ENCODE measurements around the gene PCP4.

The PCP4 gene

DNA sequence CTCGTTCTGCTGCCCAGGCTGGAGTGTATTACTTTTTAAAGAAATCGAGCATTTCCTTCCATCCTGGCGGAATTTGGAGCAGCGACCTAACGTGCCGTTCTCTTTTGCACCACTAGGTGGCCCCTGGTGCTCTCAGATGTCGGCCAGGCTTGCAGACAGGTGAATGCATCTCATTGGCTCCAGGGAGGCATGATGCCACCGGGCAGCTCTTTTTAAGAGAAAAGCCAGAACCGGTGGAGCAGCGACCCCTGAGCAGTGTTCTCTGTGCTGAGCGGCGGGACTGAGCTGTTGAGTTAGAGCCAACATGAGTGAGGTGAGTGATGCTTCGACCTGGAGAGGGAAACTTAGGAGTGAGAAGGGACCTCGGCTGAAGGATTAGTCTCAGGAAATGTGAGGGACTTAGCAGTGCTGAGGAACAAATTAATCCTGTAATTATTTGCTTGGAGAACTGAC lies at the start of gene PCP4:
TSS of gene PCP4 (plus strand) at position 241 of the 453 bp plus-strand sequence. CDS start at position 305, 64 bp downstream.
- Histone ChIP-seq H3K9me3 (ENCODE audit: control insufficient read depth in 2 of 2, low read length in 2 of 2) (no peaks in the 10 kb centered on the region), H3K36me3 (ENCODE audit: control insufficient read depth in 2 of 2, insufficient read depth in 2 of 2, low read length in 2 of 2) (no peaks in the 10 kb centered on the region), H3K4me3 (ENCODE audit: low read length in 2 of 2) (no peak within 1 kb of the TSS), H3K27ac (ENCODE audit: low read depth in 2 of 2, low read length in 2 of 2) (no peak within 1 kb of the TSS), H3K27me3 (ENCODE audit: control insufficient read depth in 2 of 2, insufficient read depth in 2 of 2, low read length in 2 of 2) (peaks cover 0 to 5% of the 10 kb centered on the region in 2 donors), H3K4me1 (ENCODE audit: control insufficient read depth in 2 of 2, insufficient read depth in 2 of 2, low read length in 2 of 2) (no peaks in the 10 kb centered on the region), H3K9ac (ENCODE audit: low read depth in 1 of 2, low read length in 2 of 2) (no peak within 1 kb of the TSS)

- Histone ChIP-seq H3K36me3 (ENCODE audit: control insufficient read depth in 2 of 2, insufficient read depth in 2 of 2, low read length in 2 of 2) (no peaks in the 10 kb centered on the region), H3K4me3 (ENCODE audit: low read length in 2 of 2) (no peak overlapping the region), H3K27me3 (ENCODE audit: control insufficient read depth in 2 of 2, insufficient read depth in 2 of 2, low read length in 2 of 2) (no peaks in the 10 kb centered on the region), H3K27ac (ENCODE audit: low read depth in 2 of 2, low read length in 2 of 2) (no peak overlapping the region), H3K9me3 (ENCODE audit: control insufficient read depth in 2 of 2, low read length in 2 of 2) (no peaks in the 10 kb centered on the region), H3K9ac (ENCODE audit: low read depth in 1 of 2, low read length in 2 of 2) (no peak overlapping the region), H3K4me1 (ENCODE audit: control insufficient read depth in 2 of 2, insufficient read depth in 2 of 2, low read length in 2 of 2) (no peaks in the 10 kb centered on the region)
Measured at GRCh38 chr21:39818557-39818956, 48.7 kb upstream of the PCP4 start.

GRCh38 chr21:39822042-39822441 lies 45.2 kb upstream of the PCP4 start:
- Histone ChIP-seq H3K36me3 (ENCODE audit: control insufficient read depth in 2 of 2, insufficient read depth in 2 of 2, low read length in 2 of 2) (no peaks in the 10 kb centered on the region), H3K4me1 (ENCODE audit: control insufficient read depth in 2 of 2, insufficient read depth in 2 of 2, low read length in 2 of 2) (no peaks in the 10 kb centered on the region), H3K27me3 (ENCODE audit: control insufficient read depth in 2 of 2, insufficient read depth in 2 of 2, low read length in 2 of 2) (no peaks in the 10 kb centered on the region), H3K9ac (ENCODE audit: low read depth in 1 of 2, low read length in 2 of 2) (no peak overlapping the region), H3K27ac (ENCODE audit: low read depth in 2 of 2, low read length in 2 of 2) (no peak overlapping the region), H3K4me3 (ENCODE audit: low read length in 2 of 2) (no peak overlapping the region), H3K9me3 (ENCODE audit: control insufficient read depth in 2 of 2, low read length in 2 of 2) (no peaks in the 10 kb centered on the region)

DNA sequence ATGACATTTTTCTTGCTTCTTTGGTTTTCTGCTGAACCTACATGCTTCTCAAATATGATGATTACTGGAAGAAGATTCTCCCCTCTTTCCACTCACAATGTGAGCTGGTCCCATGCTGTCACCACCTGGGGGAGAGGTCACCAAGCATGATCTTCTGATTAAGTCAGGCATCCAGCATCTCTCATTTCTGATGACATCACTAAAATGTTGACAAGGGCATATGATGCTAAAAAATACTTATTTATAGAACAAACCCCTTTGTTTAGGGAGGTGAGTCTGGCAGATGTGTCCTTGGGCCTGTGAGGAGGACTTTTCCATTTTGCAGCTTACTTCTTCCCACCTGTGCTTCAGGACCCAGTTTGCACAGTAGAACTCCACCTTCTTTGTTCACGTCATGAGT lies 42.0 kb upstream of the PCP4 start:
- no peaks in the 10 kb centered on the region for H3K4me1 ChIP-seq (ENCODE audit: control insufficient read depth in 2 of 2, insufficient read depth in 2 of 2, low read length in 2 of 2)
- no peak overlapping the region for H3K9ac ChIP-seq (ENCODE audit: low read depth in 1 of 2, low read length in 2 of 2)
- H3K9me3 ChIP-seq (ENCODE audit: control insufficient read depth in 2 of 2, low read length in 2 of 2): no peaks in the 10 kb centered on the region
- H3K27me3 ChIP-seq (ENCODE audit: control insufficient read depth in 2 of 2, insufficient read depth in 2 of 2, low read length in 2 of 2): no peaks in the 10 kb centered on the region
- H3K36me3 ChIP-seq (ENCODE audit: control insufficient read depth in 2 of 2, insufficient read depth in 2 of 2, low read length in 2 of 2): no peaks in the 10 kb centered on the region
- no peak overlapping the region for H3K4me3 ChIP-seq (ENCODE audit: low read length in 2 of 2)
- H3K27ac ChIP-seq (ENCODE audit: low read depth in 2 of 2, low read length in 2 of 2): no peak overlapping the region

GRCh38 chr21:39834543-39834942 lies 32.7 kb upstream of the PCP4 start:
- no peaks in the 10 kb centered on the region for H3K36me3 ChIP-seq (ENCODE audit: control insufficient read depth in 2 of 2, insufficient read depth in 2 of 2, low read length in 2 of 2)
- no peaks in the 10 kb centered on the region for H3K4me1 ChIP-seq (ENCODE audit: control insufficient read depth in 2 of 2, insufficient read depth in 2 of 2, low read length in 2 of 2)
- H3K27ac ChIP-seq (ENCODE audit: low read depth in 2 of 2, low read length in 2 of 2): no peak overlapping the region
- no peak overlapping the region for H3K4me3 ChIP-seq (ENCODE audit: low read length in 2 of 2)
- H3K27me3 ChIP-seq (ENCODE audit: control insufficient read depth in 2 of 2, insufficient read depth in 2 of 2, low read length in 2 of 2): no peaks in the 10 kb centered on the region
- no peak overlapping the region for H3K9ac ChIP-seq (ENCODE audit: low read depth in 1 of 2, low read length in 2 of 2)
- H3K9me3 ChIP-seq (ENCODE audit: control insufficient read depth in 2 of 2, low read length in 2 of 2): no peaks in the 10 kb centered on the region

- Histone ChIP-seq H3K4me1 (ENCODE audit: control insufficient read depth in 2 of 2, insufficient read depth in 2 of 2, low read length in 2 of 2) (no peaks in the 10 kb centered on the region), H3K36me3 (ENCODE audit: control insufficient read depth in 2 of 2, insufficient read depth in 2 of 2, low read length in 2 of 2) (no peaks in the 10 kb centered on the region), H3K9me3 (ENCODE audit: control insufficient read depth in 2 of 2, low read length in 2 of 2) (no peaks in the 10 kb centered on the region), H3K4me3 (ENCODE audit: low read length in 2 of 2) (no peak overlapping the region), H3K27me3 (ENCODE audit: control insufficient read depth in 2 of 2, insufficient read depth in 2 of 2, low read length in 2 of 2) (no peaks in the 10 kb centered on the region), H3K27ac (ENCODE audit: low read depth in 2 of 2, low read length in 2 of 2) (no peak overlapping the region), H3K9ac (ENCODE audit: low read depth in 1 of 2, low read length in 2 of 2) (no peak overlapping the region)
Measured at GRCh38 chr21:39837861-39838359, 29.3 kb upstream of the PCP4 start.

DNA sequence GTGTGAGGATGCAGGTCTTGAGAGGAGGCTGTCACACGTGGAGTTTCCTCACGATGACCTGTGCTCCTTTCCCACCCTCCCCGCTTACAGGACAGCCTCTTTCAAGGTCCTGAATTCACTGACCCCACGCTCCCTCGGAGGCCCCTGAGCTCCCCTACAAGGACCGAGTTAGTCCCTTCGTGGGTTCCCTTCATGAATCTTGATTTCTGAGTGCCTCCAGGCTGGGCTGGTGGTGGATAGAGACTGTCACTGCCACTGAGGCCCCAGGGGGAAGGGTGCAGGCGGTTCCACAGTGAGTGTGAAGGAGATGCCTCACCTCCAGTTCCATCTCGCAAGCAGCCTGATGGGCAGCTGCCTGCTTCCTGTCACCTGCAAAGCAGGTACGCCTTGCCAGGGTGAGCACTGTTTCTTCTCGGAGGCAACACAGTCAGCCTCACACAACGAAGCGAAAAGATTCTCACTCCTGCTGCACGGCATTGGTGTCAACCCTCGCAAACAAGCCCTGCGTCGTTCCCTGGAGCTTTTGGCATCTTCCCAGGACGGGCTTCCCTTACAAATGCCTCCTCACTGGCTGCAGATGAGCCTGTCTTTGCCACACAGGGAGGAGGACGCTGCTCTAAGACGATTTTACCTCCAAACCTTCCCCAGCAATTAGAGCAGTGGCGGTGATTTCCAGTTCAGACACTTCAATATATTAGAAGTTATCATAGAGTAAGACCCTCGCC lies 26.7 kb upstream of the PCP4 start:
- Histone ChIP-seq H3K9ac (ENCODE audit: low read depth in 1 of 2, low read length in 2 of 2) (no peak overlapping the region), H3K36me3 (ENCODE audit: control insufficient read depth in 2 of 2, insufficient read depth in 2 of 2, low read length in 2 of 2) (no peaks in the 10 kb centered on the region), H3K4me3 (ENCODE audit: low read length in 2 of 2) (no peak overlapping the region)

GRCh38 chr21:39842741-39843459 lies 24.3 kb upstream of the PCP4 start:
- H3K36me3 ChIP-seq (ENCODE audit: control insufficient read depth in 2 of 2, insufficient read depth in 2 of 2, low read length in 2 of 2): no peaks in the 10 kb centered on the region
- H3K9ac ChIP-seq (ENCODE audit: low read depth in 1 of 2, low read length in 2 of 2): no peak overlapping the region
- H3K9me3 ChIP-seq (ENCODE audit: control insufficient read depth in 2 of 2, low read length in 2 of 2): no peaks in the 10 kb centered on the region
- no peaks in the 10 kb centered on the region for H3K27me3 ChIP-seq (ENCODE audit: control insufficient read depth in 2 of 2, insufficient read depth in 2 of 2, low read length in 2 of 2)
- no peaks in the 10 kb centered on the region for H3K4me1 ChIP-seq (ENCODE audit: control insufficient read depth in 2 of 2, insufficient read depth in 2 of 2, low read length in 2 of 2)
- H3K27ac ChIP-seq (ENCODE audit: low read depth in 2 of 2, low read length in 2 of 2): no peak overlapping the region
- H3K4me3 ChIP-seq (ENCODE audit: low read length in 2 of 2): no peak overlapping the region

More for the DNA sequence above, 26.7 kb upstream of the PCP4 start:
- Histone ChIP-seq H3K27me3 (ENCODE audit: control insufficient read depth in 2 of 2, insufficient read depth in 2 of 2, low read length in 2 of 2) (no peaks in the 10 kb centered on the region), H3K27ac (ENCODE audit: low read depth in 2 of 2, low read length in 2 of 2) (no peak overlapping the region), H3K9me3 (ENCODE audit: control insufficient read depth in 2 of 2, low read length in 2 of 2) (no peaks in the 10 kb centered on the region), H3K4me1 (ENCODE audit: control insufficient read depth in 2 of 2, insufficient read depth in 2 of 2, low read length in 2 of 2) (no peaks in the 10 kb centered on the region)

DNA sequence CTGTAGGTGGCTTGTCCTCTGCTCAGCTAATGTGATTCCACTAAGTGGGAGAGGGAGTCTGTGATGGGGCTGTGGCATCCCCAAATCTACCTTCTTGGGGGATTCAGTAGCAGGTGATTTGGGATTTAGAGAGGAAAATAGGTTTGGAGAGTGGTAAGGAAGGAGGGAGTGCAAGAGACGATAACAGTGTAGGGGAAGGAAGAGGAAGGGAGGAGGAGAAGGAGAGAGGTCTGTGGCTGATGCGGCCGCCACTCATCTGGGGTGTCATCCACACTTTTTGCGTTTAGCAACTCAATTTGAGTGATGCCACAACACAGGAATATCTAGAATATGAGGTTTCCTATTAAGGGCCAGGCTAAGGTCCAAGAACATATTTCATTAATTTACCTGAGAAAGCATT lies 23.8 kb upstream of the PCP4 start:
- Histone ChIP-seq H3K9ac (ENCODE audit: low read depth in 1 of 2, low read length in 2 of 2) (no peak overlapping the region), H3K27ac (ENCODE audit: low read depth in 2 of 2, low read length in 2 of 2) (no peak overlapping the region), H3K27me3 (ENCODE audit: control insufficient read depth in 2 of 2, insufficient read depth in 2 of 2, low read length in 2 of 2) (no peaks in the 10 kb centered on the region), H3K9me3 (ENCODE audit: control insufficient read depth in 2 of 2, low read length in 2 of 2) (no peaks in the 10 kb centered on the region), H3K36me3 (ENCODE audit: control insufficient read depth in 2 of 2, insufficient read depth in 2 of 2, low read length in 2 of 2) (no peaks in the 10 kb centered on the region), H3K4me1 (ENCODE audit: control insufficient read depth in 2 of 2, insufficient read depth in 2 of 2, low read length in 2 of 2) (no peaks in the 10 kb centered on the region), H3K4me3 (ENCODE audit: low read length in 2 of 2) (no peak overlapping the region)

DNA sequence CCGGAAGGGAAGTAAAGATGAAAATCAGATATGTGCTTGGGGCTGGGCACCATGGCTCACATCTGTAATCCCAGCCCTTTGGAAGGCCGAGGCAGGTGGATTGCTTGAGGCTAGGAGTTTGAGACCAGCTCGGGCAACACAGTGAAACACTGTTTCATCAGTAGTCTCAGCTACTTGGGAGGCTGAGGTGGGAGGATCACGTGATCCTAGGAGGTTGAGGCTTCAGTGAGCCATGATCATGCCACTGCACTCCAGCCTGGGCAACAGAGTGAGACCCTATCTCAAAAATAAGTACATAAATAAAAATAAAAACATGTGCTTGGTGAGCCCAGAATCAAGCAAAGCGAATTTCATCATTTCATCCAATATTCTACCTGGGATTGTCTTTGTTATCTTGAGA lies 23.3 kb upstream of the PCP4 start:
- no peak overlapping the region for H3K9ac ChIP-seq (ENCODE audit: low read depth in 1 of 2, low read length in 2 of 2)
- H3K4me3 ChIP-seq (ENCODE audit: low read length in 2 of 2): no peak overlapping the region
- no peak overlapping the region for H3K27ac ChIP-seq (ENCODE audit: low read depth in 2 of 2, low read length in 2 of 2)

More for the DNA sequence above, 23.3 kb upstream of the PCP4 start:
- H3K36me3 ChIP-seq (ENCODE audit: control insufficient read depth in 2 of 2, insufficient read depth in 2 of 2, low read length in 2 of 2): no peaks in the 10 kb centered on the region
- no peaks in the 10 kb centered on the region for H3K4me1 ChIP-seq (ENCODE audit: control insufficient read depth in 2 of 2, insufficient read depth in 2 of 2, low read length in 2 of 2)
- no peaks in the 10 kb centered on the region for H3K9me3 ChIP-seq (ENCODE audit: control insufficient read depth in 2 of 2, low read length in 2 of 2)
- H3K27me3 ChIP-seq (ENCODE audit: control insufficient read depth in 2 of 2, insufficient read depth in 2 of 2, low read length in 2 of 2): no peaks in the 10 kb centered on the region
